HG02840 (cell line): ENCODE results near the gene CHRNA1.
"Not testable (repeated sequence)": the region's sequence is repeated elsewhere in the genome, so short reads cannot be mapped to it uniquely, and the experiment has no call there.

Source experiments
- ATAC-seq: cut with Tn5 transposase; IDR thresholded peaks from one replicate; pipeline ENCODE4 v1.9.1; 2021; ENCODE audit warnings: mild to moderate bottlenecking, moderate library complexity, moderate number of reproducible peaks; ENCODE audit not compliant: unreplicated experiment, low FRiP score

Gene CHRNA1

GRCh38 chr2:174719016-174719415, 45.3 kb downstream of the CHRNA1 start:
- no peak for ATAC-seq

GRCh38 chr2:174718591-174718990, 45.7 kb downstream of the CHRNA1 start:
- ATAC-seq = no peak

DNA sequence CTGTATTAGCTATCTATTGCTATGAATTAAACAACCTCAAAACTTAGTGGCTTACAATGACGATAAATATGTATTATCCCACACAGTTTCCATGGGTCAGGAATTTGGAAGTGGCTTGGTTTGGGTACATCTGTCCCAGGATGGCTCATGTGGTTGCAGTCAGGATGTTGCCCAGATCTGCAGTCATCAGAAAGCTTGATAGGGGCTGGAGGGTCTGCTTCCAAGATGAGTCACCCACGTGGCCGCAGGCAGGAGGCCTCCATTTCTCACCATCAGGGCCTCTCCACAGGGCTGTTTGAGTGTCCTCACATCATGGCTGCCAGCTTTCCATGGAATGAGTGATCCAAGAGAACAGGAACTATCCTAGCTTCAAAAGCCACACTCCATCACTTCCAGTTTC, 46.4 kb downstream of the CHRNA1 start:
- ATAC-seq = no peak

GRCh38 chr2:174717273-174717672, 47.0 kb downstream of the CHRNA1 start:
- no peak for ATAC-seq

- no peak for ATAC-seq
Measured at GRCh38 chr2:174716785-174717184, 47.5 kb downstream of the CHRNA1 start.

GRCh38 chr2:174713686-174714085, 50.6 kb downstream of the CHRNA1 start:
- ATAC-seq = no peak

- no peak for ATAC-seq
Measured at GRCh38 chr2:174711206-174711605, 53.1 kb downstream of the CHRNA1 start.

DNA sequence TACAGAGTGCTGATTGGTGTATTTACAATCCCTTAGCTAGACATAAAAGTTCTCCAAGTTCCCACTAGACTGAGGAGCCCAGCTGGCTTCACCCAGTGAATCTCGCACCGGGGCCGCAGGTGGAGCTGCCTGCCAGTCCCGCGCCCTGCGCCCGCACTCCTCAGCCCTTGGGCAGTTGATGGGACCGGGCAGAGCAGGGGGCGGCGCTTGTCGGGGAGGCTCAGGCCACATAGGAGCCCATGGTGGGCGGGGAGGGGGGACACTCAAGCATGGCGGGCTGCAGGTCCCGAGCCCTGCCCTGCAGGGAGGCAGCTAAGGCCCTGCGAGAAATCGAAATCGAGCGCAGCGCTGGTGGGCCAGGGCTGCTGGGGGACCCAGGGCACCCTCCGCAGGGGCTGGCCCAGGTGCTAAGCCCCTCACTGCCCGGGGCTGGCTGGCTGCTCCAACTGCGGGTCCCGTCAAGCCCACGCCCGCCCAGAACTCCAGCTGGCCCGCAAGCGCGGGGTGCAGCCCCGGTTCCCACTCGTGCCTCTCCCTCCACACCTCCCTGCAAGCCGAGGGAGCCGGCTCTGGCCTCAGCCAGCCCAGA, 54.8 kb downstream of the CHRNA1 start:
- not testable (repeated sequence) for ATAC-seq

DNA sequence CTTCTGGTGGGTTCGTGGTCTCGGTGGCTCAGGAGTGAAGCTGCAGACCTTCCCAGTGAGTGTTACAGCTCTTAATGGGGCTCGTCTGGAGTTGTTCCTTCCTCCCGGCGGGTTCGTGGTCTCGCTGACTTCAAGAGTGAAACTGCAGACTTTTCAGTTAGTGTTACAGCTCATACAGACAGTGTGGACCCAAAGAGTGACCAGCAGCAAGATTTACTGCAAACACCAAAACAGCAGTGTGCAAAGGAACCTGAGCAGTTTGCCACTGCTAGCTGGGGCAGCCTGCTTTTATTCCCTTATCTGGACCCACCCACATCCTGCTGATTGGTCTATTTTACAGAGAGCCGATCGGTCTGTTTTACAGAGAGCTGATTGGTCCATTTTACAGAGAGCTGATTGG, 55.6 kb downstream of the CHRNA1 start:
- no peak for ATAC-seq

GRCh38 chr2:174705321-174705720, 59.0 kb downstream of the CHRNA1 start:
- no peak for ATAC-seq

- ATAC-seq = no peak
Measured at GRCh38 chr2:174704642-174705041, 59.6 kb downstream of the CHRNA1 start.

DNA sequence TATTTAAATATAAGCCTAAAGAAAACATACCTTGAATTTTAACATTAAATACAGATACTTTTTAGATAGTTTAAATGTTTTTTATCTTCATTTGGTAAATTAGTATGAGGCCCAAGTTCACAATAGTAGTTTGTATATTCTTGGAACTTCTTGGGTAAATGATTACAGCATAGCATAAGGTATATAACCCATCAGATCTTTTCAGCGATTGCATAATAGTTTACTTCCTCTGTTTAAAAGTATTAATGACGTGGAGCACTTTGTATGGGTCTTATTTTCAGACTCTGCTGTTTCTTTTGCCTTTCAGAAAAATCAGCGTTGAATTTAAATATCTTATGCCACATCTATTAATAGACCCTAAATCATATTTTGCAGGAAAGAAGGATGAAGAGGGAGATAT, 60.2 kb downstream of the CHRNA1 start:
- no peak for ATAC-seq

DNA sequence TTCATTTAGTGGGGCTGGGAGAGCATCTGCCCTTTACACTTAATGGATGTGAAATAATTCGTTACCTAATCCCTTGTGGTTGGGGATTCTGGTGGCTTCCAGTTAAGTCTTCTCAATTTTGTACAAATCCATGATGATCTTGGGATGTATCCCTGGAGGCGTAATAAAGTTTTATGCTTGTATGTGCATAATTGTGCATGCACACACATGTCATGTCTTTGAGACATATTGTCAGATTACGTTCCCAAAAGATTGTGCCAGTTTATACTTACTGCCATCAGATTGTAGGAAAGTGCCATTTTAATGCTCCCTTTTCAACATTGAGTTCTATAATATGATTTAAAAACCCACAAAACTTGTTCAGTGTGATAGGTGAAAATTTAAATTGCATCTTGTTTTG, 60.8 kb downstream of the CHRNA1 start:
- ATAC-seq = no peak

DNA sequence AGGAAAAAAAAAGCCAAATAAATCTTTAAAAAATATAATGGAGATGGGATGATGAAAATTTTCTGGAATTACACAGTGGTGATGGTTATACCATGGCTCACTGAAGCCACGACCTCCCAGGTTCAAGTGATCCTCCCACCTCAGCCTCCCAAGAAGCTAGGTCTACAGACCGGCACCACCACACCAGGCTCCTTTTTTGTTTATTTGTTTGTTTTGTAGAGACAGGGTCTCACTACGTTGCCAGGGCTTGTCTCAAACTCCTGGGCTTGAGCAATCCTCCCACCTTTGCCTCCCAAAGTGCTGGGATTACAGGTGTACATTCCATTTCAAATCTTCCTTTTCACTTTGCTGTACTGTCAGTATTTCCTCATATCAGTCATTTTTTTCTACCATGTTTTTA, 61.7 kb downstream of the CHRNA1 start:
- no peak for ATAC-seq

DNA sequence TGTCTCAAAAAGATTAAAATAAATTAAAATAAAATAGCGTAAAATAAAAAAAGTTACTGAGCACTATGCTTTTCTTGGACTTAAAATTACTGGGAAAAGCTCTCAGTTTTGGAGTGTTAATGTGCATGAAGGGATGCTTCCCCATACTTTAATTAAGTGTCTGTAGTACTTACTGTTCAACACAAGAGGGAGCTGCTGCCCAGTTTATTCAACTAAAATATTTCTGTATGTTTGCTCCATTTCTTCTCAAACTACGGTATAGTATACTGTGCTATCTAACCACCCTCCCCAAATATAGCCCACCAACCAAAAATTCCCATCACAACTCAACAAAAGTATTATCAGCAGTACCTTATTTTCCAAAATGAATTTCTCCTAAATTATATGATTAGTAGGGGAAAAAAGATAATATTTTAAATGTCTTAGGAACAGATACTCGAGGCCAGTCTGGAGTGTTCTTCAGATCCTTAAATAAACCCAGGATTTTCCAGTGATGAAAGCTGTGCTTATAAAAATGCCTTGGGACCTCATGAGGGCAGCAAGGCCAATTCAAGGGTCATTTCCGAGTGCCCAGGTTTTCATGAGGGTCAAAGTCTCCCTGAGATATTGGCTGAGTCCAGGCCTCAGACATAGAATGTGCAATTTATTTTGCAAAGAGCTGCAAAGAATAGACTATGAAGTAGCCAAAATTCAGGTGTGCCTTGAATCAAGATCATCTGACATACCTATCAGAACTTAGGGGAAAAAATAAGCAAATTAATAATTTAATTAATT, 64.1 kb downstream of the CHRNA1 start:
- ATAC-seq = no peak
